ENCODE data around the gene RAD51B.

RAD51B gene

DNA sequence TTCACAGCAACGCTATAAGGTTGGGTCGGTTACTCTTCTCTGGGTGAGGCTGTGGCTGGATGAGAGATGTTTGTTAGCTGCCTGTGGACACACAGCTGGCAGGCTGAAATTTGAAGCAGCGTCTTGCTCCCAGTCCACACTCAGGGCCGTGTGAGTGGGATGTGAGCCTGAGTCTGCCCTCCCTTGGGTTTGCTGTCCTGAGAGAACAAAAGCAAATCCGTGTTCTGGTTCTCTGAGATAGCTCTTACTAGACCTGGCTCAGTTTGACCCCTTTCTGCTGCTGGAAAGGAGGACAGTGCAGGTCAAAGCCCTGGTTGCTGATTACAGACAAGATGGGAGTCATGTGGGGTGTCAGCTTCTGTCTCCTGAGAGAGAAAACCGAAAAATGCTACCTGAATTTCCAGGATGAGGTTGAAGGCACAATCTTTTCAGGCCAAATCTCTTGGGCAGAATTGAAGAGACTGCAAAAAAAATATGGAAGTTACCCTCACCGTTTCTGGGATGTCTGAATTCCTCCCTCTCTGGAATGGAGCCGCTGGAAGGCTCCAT, 702.5 kb downstream of the RAD51B start:
- Mint-ChIP-seq H3K36me3 (ENCODE audit: low read depth) (no peaks in the 10 kb centered on the region), H3K9me3 (no peaks in the 10 kb centered on the region), H3K4me1 (ENCODE audit: low read depth) (no peaks in the 10 kb centered on the region), H3K27ac (no peak overlapping the region), H3K27me3 (ENCODE audit: low read depth) (no peaks in the 10 kb centered on the region), H3K4me3 (no peak overlapping the region)

DNA sequence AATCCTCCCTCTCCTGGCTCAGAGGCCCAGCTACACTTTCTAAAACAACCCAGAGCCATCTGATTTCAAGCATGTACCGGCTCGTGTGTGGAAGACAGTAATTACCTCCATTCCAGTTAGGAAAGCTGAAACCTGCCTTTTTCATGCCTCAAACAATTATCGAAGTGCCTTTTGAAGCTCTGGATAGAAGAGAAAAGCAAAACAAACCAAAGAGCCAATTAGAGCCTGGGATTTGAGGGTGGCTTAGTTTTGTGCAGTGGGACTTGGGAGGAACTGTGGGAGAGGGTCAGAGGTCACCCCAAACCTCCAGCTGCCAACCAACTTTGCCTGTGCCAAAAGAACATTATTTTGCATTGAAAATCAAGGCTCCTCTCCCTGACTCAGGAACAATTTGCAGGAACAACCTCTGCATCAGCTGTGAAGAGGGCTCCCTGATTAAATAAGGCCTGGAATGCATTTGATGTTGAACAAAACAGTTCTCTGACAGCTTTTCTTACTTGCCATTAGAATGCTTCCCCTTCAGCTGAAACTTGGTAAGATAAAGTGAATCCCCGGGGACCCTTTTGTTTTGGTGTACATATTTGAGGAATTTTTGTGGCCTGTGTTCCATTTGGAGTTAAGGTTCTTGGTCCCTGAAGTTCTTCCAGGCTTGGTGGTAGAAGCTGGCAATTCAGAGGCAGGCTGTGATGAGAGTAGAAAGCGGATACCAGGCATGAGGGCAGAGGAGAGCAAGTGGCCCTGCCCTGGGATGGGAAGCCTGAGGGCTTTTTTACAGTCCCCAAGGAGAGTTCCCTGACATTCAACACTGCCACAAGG, 703.1 kb downstream of the RAD51B start:
- no peaks in the 10 kb centered on the region for H3K27me3 Mint-ChIP-seq (ENCODE audit: low read depth)
- H3K9me3 Mint-ChIP-seq: no peaks in the 10 kb centered on the region
- H3K4me1 Mint-ChIP-seq (ENCODE audit: low read depth): no peaks in the 10 kb centered on the region
- no peaks in the 10 kb centered on the region for H3K36me3 Mint-ChIP-seq (ENCODE audit: low read depth)
- H3K27ac Mint-ChIP-seq: no peak overlapping the region
- H3K4me3 Mint-ChIP-seq: no peak overlapping the region

DNA sequence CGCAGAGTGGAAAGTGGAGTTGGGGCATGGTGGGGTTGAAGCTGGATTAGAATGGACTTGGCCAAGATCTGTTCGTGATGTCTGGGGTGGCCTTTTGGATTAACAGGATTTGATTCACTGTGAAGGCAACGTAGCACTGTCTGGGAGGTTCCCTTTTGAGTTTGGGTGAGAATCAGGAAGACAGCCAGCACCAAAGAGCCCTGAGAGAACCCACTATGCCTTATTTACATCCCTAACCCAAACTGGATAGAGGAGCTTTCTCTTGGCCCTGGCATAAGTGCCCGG, 703.7 kb downstream of the RAD51B start:
- H3K27ac Mint-ChIP-seq: no peak overlapping the region
- H3K27me3 Mint-ChIP-seq (ENCODE audit: low read depth): no peaks in the 10 kb centered on the region
- H3K4me3 Mint-ChIP-seq: no peak overlapping the region
- H3K36me3 Mint-ChIP-seq (ENCODE audit: low read depth): no peaks in the 10 kb centered on the region
- no peaks in the 10 kb centered on the region for H3K4me1 Mint-ChIP-seq (ENCODE audit: low read depth)
- H3K9me3 Mint-ChIP-seq: peaks cover 4% of the 10 kb centered on the region

DNA sequence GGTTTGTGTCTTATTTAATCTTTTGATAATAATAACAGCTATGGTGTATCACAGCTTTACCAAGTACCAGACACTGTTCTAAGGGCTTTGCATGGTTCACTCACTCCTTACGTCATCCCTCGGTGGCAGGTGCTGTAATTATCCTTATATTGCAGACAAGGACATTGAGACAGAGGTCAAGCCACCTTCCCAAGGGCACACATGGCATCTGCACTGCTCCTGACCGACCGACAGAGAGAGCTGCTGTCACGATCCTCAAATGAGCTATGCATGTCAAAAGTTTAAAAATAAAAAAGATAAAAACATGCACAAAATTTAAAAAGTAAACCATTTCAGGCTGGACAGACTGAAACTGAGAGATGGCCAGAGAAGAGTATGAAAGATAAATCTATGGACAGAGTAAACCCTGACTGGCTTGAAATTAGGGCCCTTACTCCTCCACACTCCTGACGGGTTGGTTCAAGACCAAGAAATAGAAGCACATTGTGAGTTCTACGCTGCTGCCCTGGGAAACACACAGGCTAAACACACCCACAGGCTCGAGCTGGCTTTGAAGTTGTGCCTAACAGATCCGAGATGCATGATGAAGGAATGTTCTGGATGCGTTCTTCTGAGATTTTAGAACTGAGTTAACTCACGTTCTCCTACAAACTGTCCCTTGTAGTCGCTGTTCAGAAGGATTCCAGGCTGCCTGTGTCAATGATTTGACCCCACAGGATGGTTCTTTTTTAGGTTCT, 704.6 kb downstream of the RAD51B start:
- H3K4me3 Mint-ChIP-seq: no peak overlapping the region
- H3K36me3 Mint-ChIP-seq (ENCODE audit: low read depth): no peaks in the 10 kb centered on the region
- peaks cover 5% of the 10 kb centered on the region for H3K9me3 Mint-ChIP-seq
- H3K27me3 Mint-ChIP-seq (ENCODE audit: low read depth): no peaks in the 10 kb centered on the region
- H3K27ac Mint-ChIP-seq: no peak overlapping the region
- no peaks in the 10 kb centered on the region for H3K4me1 Mint-ChIP-seq (ENCODE audit: low read depth)

DNA sequence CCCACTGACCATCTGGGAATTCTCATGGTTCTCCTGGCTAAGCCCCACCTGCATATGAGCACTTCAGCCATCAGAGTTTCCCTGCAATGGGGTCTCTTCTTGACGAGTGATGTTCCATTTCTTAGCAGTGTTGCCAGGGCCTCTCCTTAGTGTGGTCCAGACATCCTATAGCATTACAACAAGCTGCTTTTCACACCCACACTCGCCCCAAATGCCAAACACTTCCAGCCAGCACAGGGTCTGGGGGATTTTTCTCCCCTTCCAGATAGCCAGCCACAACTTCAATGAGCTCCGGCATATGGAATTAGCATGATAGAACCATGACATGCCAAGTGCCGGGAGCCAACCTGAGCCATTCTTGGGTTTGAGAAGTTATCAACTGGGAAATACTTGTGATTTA, 705.9 kb downstream of the RAD51B start:
- Mint-ChIP-seq H3K9me3 (peaks cover 19% of the 10 kb centered on the region), H3K36me3 (ENCODE audit: low read depth) (no peaks in the 10 kb centered on the region), H3K27me3 (ENCODE audit: low read depth) (no peaks in the 10 kb centered on the region), H3K27ac (no peak overlapping the region), H3K4me1 (ENCODE audit: low read depth) (no peaks in the 10 kb centered on the region), H3K4me3 (no peak overlapping the region)

DNA sequence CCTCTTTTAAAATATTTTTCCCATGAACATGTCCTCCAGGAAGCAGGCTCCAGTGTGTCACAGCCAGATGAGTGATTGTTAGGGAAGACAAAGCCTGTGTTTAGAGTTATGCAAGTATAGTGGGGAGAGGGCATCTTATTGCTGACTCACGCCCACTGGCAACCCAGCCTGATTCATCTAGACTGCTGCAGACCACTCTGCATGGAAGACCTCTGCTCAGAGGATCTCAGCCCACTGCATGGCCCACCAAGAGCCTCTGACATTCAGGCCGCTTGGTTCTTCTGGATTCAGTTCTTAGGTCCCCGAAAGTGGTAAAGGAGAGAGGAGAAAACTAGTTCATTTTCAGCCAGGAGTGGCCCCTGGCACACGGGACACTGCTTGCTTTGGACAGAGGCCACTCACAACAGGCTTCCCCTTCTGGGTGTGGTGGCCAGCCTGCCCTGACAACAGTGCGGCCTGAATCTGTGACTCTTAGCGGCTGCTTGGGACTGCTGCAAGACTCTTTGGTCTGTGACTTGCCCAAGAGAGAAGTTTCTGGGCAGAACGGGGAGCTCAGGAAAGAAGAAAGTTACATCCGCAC, 707.0 kb downstream of the RAD51B start:
- no peaks in the 10 kb centered on the region for H3K4me1 Mint-ChIP-seq (ENCODE audit: low read depth)
- peaks cover 25% of the 10 kb centered on the region for H3K9me3 Mint-ChIP-seq
- H3K27me3 Mint-ChIP-seq (ENCODE audit: low read depth): no peaks in the 10 kb centered on the region
- no peak overlapping the region for H3K27ac Mint-ChIP-seq
- H3K4me3 Mint-ChIP-seq: no peak overlapping the region
- H3K36me3 Mint-ChIP-seq (ENCODE audit: low read depth): peaks cover 3% of the 10 kb centered on the region

DNA sequence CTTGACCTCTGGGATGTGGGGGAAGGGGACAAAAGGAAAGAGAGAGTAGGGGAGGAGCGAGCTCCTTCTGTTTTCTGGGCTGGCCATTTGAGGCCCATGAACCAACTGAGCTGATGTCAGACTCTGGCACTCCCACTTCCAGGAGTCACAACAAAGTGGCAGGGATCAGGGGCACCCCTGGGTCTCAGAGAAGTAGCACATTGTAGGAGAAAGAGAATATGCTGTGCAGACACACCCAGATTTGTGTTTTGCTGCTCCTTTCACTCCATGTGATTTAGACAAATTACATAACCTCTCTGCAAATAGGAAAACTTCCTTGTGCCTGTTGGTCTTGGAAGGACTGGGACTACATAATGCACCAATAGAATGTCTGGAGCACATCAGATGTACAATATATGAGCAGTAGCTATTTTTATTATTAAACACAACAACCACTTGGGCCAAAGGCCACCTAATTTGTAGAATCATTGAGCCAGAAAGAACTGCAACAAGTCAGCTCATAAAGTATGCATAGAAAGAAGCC, 707.8 kb downstream of the RAD51B start:
- no peak overlapping the region for H3K27ac Mint-ChIP-seq
- H3K36me3 Mint-ChIP-seq (ENCODE audit: low read depth): peaks cover 3% of the 10 kb centered on the region
- H3K4me3 Mint-ChIP-seq: no peak overlapping the region
- no peaks in the 10 kb centered on the region for H3K27me3 Mint-ChIP-seq (ENCODE audit: low read depth)
- peaks cover 25% of the 10 kb centered on the region for H3K9me3 Mint-ChIP-seq
- H3K4me1 Mint-ChIP-seq (ENCODE audit: low read depth): no peaks in the 10 kb centered on the region

DNA sequence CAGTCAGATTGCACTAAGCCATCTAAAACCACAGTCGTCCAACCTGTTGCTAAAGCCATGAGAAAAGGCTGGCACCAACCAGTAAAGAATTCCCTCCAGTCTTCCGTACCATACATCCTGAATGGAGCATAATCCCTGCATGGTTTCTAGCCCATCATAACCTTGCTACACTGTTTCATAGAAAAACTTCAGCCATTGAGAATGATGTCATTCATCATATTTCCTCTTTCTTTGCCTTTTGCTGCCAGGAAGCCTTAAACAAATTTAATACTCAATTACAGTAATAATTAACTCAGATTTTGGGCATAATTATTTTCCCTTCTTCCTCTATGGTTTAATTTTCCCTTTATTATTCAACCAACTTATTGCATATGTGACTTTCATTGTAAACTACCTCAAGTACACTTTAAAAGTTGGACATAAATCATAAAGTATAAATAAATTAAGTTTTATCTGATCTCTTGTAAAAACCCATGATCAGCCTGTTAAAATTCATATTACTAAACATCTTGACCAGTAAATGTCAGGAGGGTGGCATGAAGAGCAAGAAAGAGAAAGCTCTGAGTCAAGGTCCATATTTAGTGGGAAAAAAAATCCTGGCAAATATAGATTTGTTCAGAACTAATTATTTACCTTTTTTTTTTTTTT, 708.6 kb downstream of the RAD51B start:
- Mint-ChIP-seq H3K9me3 (peaks cover 25% of the 10 kb centered on the region), H3K27me3 (ENCODE audit: low read depth) (no peaks in the 10 kb centered on the region), H3K27ac (no peak overlapping the region), H3K4me3 (no peak overlapping the region), H3K4me1 (ENCODE audit: low read depth) (no peaks in the 10 kb centered on the region), H3K36me3 (ENCODE audit: low read depth) (peaks cover 3% of the 10 kb centered on the region)

DNA sequence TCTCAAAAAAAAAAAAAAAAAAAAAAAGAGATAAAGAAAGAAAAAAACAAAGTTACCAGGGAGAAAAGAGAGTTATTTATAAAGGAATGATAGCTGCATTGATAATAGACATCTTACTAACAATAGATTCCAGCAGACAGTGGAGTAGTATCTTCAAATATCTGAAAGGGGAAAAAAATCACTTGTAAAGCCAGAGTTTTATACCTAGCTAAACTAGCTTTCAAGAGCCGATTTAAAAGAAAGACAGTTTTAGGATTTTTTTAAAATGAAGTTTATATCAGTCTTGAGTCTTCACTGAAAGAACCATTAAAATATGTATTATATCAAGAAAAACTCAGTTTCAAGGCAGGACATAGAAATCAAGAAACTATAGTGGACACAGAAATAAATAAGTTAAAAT, 710.9 kb downstream of the RAD51B start:
- Mint-ChIP-seq H3K9me3 (peaks cover 25% of the 10 kb centered on the region), H3K4me3 (no peak overlapping the region), H3K36me3 (ENCODE audit: low read depth) (peaks cover 5% of the 10 kb centered on the region), H3K27ac (no peak overlapping the region), H3K27me3 (ENCODE audit: low read depth) (peaks cover 8% of the 10 kb centered on the region), H3K4me1 (ENCODE audit: low read depth) (peaks cover 3% of the 10 kb centered on the region)

DNA sequence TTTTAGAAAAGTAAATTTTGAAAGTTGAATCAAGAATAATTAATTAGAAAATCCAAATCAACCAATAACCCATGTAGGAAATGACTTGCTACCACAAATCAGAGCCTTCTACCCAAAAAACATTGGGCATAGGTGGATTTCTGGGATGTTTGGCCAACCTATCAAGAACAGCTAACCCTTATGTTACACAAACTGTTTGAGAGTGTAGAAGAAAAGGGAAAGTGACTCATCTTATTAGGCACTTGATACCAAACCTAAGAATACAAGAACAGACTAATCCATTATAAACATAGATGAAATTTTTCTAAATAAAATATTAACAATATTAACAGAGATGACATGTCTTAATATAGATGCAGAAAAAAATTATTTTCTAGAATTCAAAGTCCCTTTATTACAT, 712.9 kb downstream of the RAD51B start:
- Mint-ChIP-seq H3K36me3 (ENCODE audit: low read depth) (peaks cover 5% of the 10 kb centered on the region), H3K4me3 (no peak overlapping the region), H3K9me3 (peaks cover 25% of the 10 kb centered on the region), H3K27ac (no peak overlapping the region), H3K27me3 (ENCODE audit: low read depth) (peaks cover 13% of the 10 kb centered on the region), H3K4me1 (ENCODE audit: low read depth) (peaks cover 3% of the 10 kb centered on the region)

DNA sequence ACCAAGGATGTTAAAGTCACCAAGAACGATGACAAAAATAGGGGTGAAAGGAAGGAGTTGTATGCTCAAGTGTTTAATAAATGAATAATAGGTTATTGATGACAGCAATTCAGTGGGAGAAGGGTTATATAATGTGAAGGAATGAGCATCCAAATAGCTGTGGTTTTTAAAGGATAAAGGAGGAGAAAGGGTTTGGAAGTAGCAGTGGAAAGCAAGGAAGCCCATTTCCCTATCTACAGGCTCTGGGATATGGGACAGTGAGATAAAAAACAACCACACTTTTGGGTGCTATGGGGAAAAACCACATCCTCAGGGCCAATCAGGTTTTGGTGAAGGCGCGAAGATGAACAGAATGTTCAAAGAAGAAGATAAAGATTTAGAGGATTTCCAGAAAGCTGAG, 714.7 kb downstream of the RAD51B start:
- Mint-ChIP-seq H3K27me3 (ENCODE audit: low read depth) (peaks cover 13% of the 10 kb centered on the region), H3K9me3 (peaks cover 19% of the 10 kb centered on the region), H3K4me1 (ENCODE audit: low read depth) (peaks cover 3% of the 10 kb centered on the region), H3K27ac (no peak overlapping the region), H3K4me3 (no peak overlapping the region), H3K36me3 (ENCODE audit: low read depth) (peaks cover 5% of the 10 kb centered on the region)

DNA sequence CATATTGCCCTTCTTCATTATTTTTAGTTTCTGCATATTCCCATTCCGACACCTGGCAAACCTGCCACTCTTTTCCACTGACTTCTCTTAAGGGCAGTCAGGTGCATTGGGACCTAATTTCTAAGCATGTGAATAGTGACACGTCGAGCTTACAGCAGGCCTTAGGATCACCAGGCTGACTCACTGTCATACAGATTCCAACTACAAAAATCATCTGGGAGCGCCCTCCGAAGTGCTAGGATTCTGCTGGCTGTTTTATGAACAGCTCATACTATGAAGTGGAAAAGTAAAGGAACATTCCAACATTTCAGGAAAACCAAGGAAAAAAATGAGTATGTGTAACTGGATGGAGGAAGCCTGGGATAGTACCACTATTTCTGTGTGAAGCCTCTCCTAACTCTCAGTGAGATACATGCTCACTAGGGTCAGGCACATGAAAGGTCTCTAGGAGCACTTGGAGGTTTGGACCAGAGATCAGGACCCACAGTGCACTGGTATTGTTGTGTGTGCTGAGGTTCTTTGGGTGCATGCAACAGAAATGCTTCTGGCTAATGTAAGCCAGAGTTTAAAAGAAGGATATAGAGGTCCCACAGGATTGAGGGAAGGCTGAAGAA, 715.9 kb downstream of the RAD51B start:
- H3K36me3 Mint-ChIP-seq (ENCODE audit: low read depth): peaks cover 5% of the 10 kb centered on the region
- H3K9me3 Mint-ChIP-seq: peaks cover 7% of the 10 kb centered on the region
- H3K27me3 Mint-ChIP-seq (ENCODE audit: low read depth): peaks cover 13% of the 10 kb centered on the region
- peaks cover 3% of the 10 kb centered on the region for H3K4me1 Mint-ChIP-seq (ENCODE audit: low read depth)
- no peak overlapping the region for H3K4me3 Mint-ChIP-seq
- no peak overlapping the region for H3K27ac Mint-ChIP-seq

DNA sequence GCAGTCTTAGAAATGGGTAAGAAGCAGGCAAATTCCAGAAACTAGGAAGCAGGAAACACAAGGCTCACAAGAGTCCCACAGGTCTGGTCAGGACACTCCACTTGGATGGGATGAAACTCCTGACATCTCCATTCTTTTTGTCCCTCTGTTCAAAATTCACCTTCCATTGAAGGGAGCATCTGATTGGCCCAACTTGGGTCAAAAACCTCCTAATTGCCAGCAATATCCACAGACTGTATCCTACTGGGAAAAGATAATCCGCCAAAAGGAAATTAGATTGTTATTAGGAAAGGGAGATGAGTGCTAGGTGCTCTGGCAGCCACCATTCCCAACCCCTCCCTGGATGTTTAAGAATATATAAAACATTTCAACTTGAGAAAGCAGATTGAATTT, 716.4 kb downstream of the RAD51B start:
- H3K9me3 Mint-ChIP-seq: peaks cover 3% of the 10 kb centered on the region
- peaks cover 3% of the 10 kb centered on the region for H3K36me3 Mint-ChIP-seq (ENCODE audit: low read depth)
- peaks cover 13% of the 10 kb centered on the region for H3K27me3 Mint-ChIP-seq (ENCODE audit: low read depth)
- no peak overlapping the region for H3K27ac Mint-ChIP-seq
- no peak overlapping the region for H3K4me3 Mint-ChIP-seq
- H3K4me1 Mint-ChIP-seq (ENCODE audit: low read depth): peaks cover 3% of the 10 kb centered on the region

DNA sequence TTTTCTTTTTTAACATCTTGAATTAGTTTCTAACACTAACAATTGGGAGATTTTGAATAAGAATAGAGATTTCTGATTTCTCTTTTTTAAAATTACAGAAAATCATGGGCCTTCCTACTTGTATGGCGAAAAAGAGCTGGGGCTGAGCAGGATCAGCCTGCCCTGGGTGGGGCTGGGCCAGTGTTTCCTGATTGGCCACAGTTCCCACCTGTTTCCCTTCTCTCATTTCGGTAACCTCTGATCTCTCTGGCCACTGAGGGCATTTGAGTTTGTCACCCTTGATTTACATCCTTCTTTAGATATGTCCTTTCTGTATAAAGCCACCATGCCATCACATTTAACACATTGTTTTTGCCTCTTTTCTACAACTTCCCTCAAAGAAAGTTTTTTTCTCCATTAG, 719.1 kb downstream of the RAD51B start:
- peaks cover 3% of the 10 kb centered on the region for H3K4me1 Mint-ChIP-seq (ENCODE audit: low read depth)
- peaks cover 12% of the 10 kb centered on the region for H3K27me3 Mint-ChIP-seq (ENCODE audit: low read depth)
- H3K36me3 Mint-ChIP-seq (ENCODE audit: low read depth): peaks cover 3% of the 10 kb centered on the region
- no peaks in the 10 kb centered on the region for H3K9me3 Mint-ChIP-seq
- H3K4me3 Mint-ChIP-seq: no peak overlapping the region
- H3K27ac Mint-ChIP-seq: no peak overlapping the region

Measured in T-helper 1 cell treated with Interleukin-12 subunit alpha and Interleukin-12 subunit beta and Interleukin-4 antibody, amounts not matched to agents 30 μg/mL and 1 μg/mL, for 36 hours (primary cell).